HG03565 (cell line): ENCODE results near the gene TINAGL1.
"Not testable (repeated sequence)": the region's sequence is repeated elsewhere in the genome, so short reads cannot be mapped to it uniquely, and the experiment has no call there.

Experiments
- ATAC-seq: cut with Tn5 transposase; IDR thresholded peaks from one replicate; pipeline ENCODE4 v1.9.1; 2021; ENCODE audit warnings: mild to moderate bottlenecking, moderate library complexity; ENCODE audit not compliant: unreplicated experiment

Gene TINAGL1

DNA sequence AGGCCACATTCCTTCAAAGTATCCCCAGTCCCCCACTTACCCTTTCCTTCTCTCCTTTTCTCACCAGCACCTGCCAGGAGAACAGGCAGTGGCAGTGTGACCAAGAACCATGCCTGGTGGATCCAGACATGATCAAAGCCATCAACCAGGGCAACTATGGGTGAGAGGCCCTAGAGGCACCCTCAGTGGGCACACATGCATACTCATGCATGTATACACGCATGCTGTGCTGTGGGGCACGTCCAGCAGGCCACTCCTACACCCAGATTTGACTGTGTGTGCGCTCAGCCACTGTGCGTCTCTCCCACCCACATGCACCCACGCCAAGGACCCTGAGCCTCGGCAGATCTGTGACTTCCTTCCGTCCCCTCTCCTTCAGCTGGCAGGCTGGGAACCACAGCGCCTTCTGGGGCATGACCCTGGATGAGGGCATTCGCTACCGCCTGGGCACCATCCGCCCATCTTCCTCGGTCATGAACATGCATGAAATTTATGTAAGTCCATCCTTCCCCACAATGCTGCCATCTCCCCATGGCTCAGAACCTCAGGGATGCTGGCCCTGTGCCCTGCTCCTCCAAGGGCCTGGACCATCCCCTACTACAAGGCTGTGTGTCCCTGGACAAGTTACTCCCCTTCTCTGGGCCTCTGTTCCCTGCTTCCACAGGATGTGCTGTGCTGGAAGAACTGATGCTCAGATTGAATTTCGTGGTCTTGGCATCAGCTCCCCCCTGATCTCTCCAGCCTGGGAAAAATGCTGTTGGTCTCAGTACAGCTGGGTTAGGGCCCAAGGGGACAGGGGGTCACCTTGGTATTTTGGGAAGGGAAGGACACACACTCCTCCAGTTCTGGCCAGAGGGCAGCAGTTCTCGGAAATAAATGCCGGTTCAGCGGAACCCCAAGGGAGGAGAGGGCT lies 7.0 kb downstream of the TINAGL1 start:
- no peak for ATAC-seq

DNA sequence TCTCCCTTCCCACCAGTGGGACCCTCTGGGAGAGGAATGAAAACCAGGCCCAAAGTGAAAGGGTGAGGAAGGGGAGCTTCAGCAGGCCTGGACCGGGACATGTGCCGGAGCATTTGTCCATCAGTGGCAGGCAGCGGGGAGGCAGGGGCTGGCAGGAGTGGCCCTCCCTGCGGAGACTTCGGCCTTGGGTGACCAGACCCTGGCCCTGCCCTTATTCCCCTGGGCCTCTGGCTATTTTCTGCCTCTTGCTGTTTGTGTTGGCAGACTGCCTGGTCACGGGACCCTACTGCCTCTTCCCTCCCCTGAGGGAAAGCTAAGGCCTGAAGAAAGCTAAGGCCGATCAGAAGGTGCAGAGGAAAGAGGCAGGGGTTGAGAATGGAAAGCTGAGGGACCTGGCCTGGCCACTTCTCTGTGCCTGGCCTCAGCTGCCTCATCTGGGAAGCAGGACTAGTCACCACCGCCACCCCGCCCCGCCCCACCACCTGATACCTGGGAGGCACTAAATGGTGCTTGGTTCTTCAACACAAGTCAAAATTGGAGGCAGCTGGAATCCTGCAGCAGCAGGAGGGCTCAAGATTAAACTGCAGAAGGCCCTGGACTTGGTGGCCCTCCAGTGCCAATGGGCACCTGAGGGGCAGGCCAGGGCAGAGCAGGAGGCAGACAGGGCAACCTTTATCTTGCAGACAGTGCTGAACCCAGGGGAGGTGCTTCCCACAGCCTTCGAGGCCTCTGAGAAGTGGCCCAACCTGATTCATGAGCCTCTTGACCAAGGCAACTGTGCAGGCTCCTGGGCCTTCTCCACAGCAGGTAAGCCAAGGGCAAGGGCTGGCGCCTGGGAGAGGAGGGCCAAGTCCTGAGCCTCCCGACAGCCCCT lies 7.9 kb downstream of the TINAGL1 start:
- ATAC-seq, result no peak

- no peak for ATAC-seq
Observed at GRCh38 chr1:31584869-31585735, 8.8 kb downstream of the TINAGL1 start.

DNA sequence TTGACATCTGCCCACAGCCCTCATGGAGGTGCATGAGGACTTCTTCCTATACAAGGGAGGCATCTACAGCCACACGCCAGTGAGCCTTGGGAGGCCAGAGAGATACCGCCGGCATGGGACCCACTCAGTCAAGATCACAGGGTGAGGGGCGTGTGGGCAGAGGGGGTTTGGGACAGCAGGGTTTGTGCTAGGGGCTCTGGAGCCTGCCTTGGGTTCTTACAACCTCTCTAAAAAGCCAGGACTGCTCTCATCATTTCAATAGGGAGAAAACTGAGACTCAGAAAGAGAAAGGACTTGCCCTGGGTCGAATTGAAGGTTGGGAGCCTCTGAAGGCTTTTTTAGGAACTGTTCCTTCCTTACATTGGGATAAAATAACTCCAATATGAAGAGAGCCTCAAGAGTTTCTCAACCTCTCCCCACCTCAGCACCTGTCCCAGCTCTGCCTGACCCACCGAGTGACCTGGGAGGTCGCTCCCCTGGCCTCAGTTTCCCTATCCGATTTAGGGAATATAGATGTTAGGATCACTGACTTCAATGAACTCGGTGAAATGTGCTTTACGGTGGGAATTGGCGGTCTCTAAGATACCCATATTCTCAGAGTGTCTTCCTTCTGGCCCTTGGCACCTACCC lies 9.5 kb downstream of the TINAGL1 start:
- no peak for ATAC-seq

- ATAC-seq, result no peak
Observed at GRCh38 chr1:31586376-31587327, 10.3 kb downstream of the TINAGL1 start.

DNA sequence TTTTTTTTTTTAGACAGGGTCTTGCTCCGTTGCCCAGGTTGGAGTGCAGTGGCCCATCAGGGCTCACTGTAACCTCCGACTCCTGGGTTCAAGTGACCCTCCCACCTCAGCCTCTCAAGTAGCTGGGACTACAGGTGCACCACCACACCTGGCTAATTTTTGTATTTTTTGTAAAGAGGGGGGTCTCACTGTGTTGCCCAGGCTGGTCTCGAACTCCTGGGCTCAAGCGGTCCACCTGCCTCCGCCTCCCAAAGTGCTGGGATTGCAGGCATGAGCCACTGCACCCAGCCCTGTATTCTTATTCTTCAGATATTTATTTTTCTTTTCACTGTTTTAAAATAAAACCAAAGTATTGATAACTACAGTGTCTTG lies 11.0 kb downstream of the TINAGL1 start:
- not testable (repeated sequence) for ATAC-seq

- no peak for ATAC-seq
Observed at GRCh38 chr1:31587720-31588423, 11.6 kb downstream of the TINAGL1 start.

GRCh38 chr1:31588751-31589515 lies 12.6 kb downstream of the TINAGL1 start:
- ATAC-seq, result no peak

GRCh38 chr1:31591425-31592093 lies 15.2 kb downstream of the TINAGL1 start:
- ATAC-seq, result no peak

DNA sequence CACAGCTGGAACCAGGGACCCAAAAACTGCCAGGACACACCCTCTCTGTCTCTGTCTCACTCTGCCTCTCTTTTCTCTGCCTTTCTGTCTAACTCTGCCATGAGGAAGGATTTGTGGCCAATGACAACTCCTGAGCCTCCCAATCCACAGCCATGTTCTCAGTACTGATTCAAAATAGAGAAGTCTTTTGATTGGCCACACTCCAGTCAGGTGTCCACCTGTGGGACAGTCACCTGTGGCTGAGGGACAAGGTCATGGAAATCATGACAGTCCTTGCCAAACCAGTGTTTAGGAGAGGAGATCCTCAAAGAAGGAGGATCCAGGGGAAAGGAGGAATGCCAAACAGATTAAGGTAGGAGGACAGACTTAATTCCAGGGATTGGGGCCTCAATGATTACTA lies 15.8 kb downstream of the TINAGL1 start:
- ATAC-seq, result no peak

DNA sequence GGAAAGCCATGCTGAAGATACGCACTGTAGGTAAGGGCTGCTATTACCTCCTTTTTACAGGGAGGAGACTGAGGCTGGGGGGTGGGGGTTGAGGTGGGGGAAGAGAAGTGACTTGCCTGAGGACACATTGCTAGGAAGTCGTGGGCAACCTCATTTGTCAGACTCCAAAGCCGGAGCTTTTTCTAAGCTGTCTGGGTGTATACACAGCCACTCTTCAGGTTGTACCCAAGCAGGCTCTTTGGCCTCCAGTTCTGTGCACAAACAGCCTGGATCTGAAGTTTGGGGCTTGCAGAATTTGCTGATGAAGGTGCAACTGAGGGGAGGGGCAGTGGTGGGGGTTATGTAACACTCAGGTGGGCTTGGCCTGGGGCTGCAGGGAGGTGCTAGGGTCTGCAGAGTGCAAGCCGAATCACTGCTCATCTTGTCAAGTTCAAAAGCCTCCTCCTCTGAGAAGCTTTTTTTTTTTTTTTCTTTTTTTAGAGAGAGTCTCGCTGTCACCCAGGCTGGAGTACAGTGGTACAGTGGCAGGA lies 16.9 kb downstream of the TINAGL1 start:
- no peak for ATAC-seq

DNA sequence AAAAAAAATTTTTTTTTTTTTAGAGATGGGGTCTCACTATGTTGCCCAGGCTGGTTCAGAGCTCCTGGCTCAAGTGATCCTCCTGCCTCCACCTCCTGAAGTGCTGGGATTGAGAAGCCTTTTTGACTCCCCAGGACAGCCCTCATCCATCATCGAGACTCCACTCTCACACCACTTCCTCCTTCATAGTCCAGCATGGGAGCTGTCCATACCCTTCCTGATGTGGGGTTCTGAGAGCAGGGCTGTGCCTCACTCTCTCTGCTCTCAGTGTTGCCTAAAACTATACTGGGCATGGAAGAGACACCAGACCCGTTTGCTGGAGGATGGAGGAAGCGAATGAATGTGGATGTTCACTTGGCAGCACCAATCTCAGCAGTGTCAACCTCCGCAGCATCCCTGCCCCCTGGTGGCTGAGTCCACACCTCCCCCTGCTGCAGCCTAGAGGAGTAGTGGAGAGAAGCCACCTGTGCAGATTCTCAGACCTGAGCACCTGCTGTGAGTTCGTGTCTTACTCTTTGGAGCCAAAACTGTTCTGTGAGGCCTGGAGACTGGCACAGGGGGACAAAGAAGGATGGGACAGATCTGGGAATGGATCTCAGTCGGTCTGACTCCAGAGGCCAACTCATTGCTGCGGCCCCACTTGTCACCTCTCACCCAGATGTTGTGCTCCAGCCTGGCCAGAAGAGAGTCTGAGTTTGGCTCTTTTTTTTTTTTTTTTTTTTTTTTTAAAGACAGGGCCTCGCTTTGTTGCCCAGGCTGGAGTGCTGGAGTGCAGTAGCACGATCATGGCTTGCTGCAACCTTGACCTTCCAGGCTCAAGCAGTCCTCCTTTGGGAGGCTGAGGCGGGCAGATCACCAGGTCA lies 17.7 kb downstream of the TINAGL1 start:
- ATAC-seq, result no peak

GRCh38 chr1:31595836-31596736 lies 19.8 kb downstream of the TINAGL1 start:
- ATAC-seq, result no peak

DNA sequence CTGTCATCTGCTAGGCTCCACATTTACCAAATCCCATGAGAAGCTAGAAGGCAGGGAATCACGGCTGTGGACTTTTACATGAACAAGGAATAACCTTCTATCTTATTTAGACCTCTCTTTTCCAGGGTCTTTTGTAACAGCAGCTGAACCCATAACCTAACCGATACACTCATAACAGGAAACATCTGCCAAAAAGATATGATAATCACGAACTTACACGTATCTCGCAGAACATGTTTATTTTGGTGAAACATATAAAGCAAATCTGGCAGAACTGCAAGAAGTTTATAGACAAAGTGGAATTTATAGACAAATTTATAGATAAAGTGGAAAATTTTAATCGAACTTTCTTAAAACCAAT lies 20.4 kb downstream of the TINAGL1 start:
- ATAC-seq, result no peak

DNA sequence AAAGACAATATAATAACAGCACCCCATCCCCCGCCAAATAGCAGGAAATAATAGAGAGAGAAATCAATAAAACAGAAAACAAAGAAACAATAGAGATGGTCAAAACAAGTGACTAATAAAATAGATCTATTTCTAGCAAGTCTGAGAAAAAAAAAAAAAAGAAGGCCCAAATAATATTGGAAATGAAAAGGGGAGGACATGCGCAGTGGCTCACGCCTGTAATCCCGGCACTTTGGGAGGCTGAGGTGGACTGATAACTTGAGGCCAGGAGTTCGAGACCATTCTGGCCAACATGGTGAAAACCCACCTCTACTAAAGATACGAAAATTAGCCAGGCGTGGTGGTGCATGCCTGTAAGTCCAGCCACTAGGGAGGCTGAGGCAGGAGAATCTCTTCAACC lies 22.7 kb downstream of the TINAGL1 start:
- ATAC-seq, result no peak
